Activated naive CD8-positive, alpha-beta T cell treated with anti-CD3 and anti-CD28 coated beads, Interleukin-2, amount 10 ng/mL, durations not matched to agents 7 days and 5 days (primary cell): Measurements from ENCODE around the gene LDLRAD3. TPM values are rescaled to one million over a fixed set of nuclear protein-coding genes. Genes with fewer than 3 reads are reported as not detected.

Experiments used
- ATAC-seq: fragments of 150-1000 bp; cut with Tn5 transposase; one replicate; pipeline ENCODE4 v1.10.0; 2021; ENCODE audit warnings: low read depth, moderate library complexity
- POLR2A ChIA-PET: fragments of 350-600 bp; sonication (Branson Sonifier 250); formaldehyde crosslinking; loops from one replicate; lab custom pipeline; 2021; ENCODE audit warnings: antibody characterized with exemption; lab: Charles Lee
- DNase-seq: peaks from one replicate; pipeline ENCODE4 v3.0.0; 2021
- H3K27ac Mint-ChIP-seq: one replicate; pipeline ENCODE4 v1.8.0; 2022; ENCODE audit warnings: mild to moderate bottlenecking, mixed read lengths
- H3K27me3 Mint-ChIP-seq: one replicate; pipeline ENCODE4 v1.8.0; 2022; ENCODE audit warnings: mild to moderate bottlenecking, moderate library complexity, mixed read lengths
- H3K36me3 Mint-ChIP-seq: one replicate; pipeline ENCODE4 v1.8.0; 2021; ENCODE audit warnings: mild to moderate bottlenecking, mixed read lengths
- H3K4me1 Mint-ChIP-seq: one replicate; pipeline ENCODE4 v1.8.0; 2021; ENCODE audit warnings: mixed read lengths
- H3K4me3 Mint-ChIP-seq: one replicate; pipeline ENCODE4 v1.8.0; 2022; ENCODE audit warnings: mild to moderate bottlenecking, moderate library complexity, mixed read lengths
- H3K9me3 Mint-ChIP-seq: one replicate; pipeline ENCODE4 v1.8.0; 2021; ENCODE audit warnings: mixed read lengths
- total RNA-seq, 2 experiments: library from RNA; stranded (reverse); gene quantifications; one replicate each; pipeline ENCODE4 v1.2.3, GENCODE V29; 2021

The LDLRAD3 gene
- total RNA-seq, 2 experiments from 2014 or later, result 0.09 TPM; not detected in 1

GRCh38 chr11:36142879-36143278, 199.0 kb downstream of the LDLRAD3 start:
- ATAC-seq (no peak), DNase-seq (no peak)
- no peaks in the 10 kb centered on the region for H3K9me3 Mint-ChIP-seq
- H3K4me1 Mint-ChIP-seq, result no peaks in the 10 kb centered on the region
- POLR2A ChIA-PET, result no interaction called here
- no peaks in the 10 kb centered on the region for H3K27me3 Mint-ChIP-seq
- H3K27ac Mint-ChIP-seq, result no peak overlapping the region
- H3K4me3 Mint-ChIP-seq, result no peak overlapping the region
- no peaks in the 10 kb centered on the region for H3K36me3 Mint-ChIP-seq

- peaks cover under 1% of the 10 kb centered on the region for H3K27me3 Mint-ChIP-seq
- no peak for DNase-seq
Measured at GRCh38 chr11:36146437-36146836, 202.6 kb downstream of the LDLRAD3 start.

GRCh38 chr11:36147491-36147890, 203.6 kb downstream of the LDLRAD3 start:
- DNase-seq (no peak), ATAC-seq (no peak)
- POLR2A ChIA-PET, result no interaction called here
- no peak overlapping the region for H3K27ac Mint-ChIP-seq
- H3K9me3 Mint-ChIP-seq, result no peaks in the 10 kb centered on the region
- peaks cover 4% of the 10 kb centered on the region for H3K4me1 Mint-ChIP-seq
- no peaks in the 10 kb centered on the region for H3K36me3 Mint-ChIP-seq
- peaks cover 3% of the 10 kb centered on the region for H3K27me3 Mint-ChIP-seq
- H3K4me3 Mint-ChIP-seq, result no peak overlapping the region

More at GRCh38 chr11:36146437-36146836, 202.6 kb downstream of the LDLRAD3 start:
- H3K4me3 Mint-ChIP-seq, result no peak overlapping the region
- no peak overlapping the region for H3K27ac Mint-ChIP-seq
- no peaks in the 10 kb centered on the region for H3K36me3 Mint-ChIP-seq
- peaks cover 4% of the 10 kb centered on the region for H3K4me1 Mint-ChIP-seq
- POLR2A ChIA-PET, result no interaction called here
- no peaks in the 10 kb centered on the region for H3K9me3 Mint-ChIP-seq
- ATAC-seq, result no peak

- Mint-ChIP-seq H3K27ac (no peak overlapping the region), H3K9me3 (no peaks in the 10 kb centered on the region), H3K4me1 (peaks cover 4% of the 10 kb centered on the region), H3K27me3 (peaks cover 3% of the 10 kb centered on the region), H3K4me3 (no peak overlapping the region), H3K36me3 (no peaks in the 10 kb centered on the region)
- POLR2A ChIA-PET, result no interaction called here
- ATAC-seq (no peak), DNase-seq (no peak)
Measured at GRCh38 chr11:36148701-36149100, 204.8 kb downstream of the LDLRAD3 start.

- DNase-seq (no peak), ATAC-seq (peak; percentile 47)
- POLR2A ChIA-PET, result no interaction called here
- H3K4me3 Mint-ChIP-seq, result no peak overlapping the region
- peaks cover 3% of the 10 kb centered on the region for H3K27me3 Mint-ChIP-seq
- H3K36me3 Mint-ChIP-seq, result no peaks in the 10 kb centered on the region
- H3K4me1 Mint-ChIP-seq, result peaks cover 4% of the 10 kb centered on the region
- H3K27ac Mint-ChIP-seq, result no peak overlapping the region
- no peaks in the 10 kb centered on the region for H3K9me3 Mint-ChIP-seq
Measured at GRCh38 chr11:36149538-36150242, 205.8 kb downstream of the LDLRAD3 start.

- Mint-ChIP-seq H3K4me3 (no peak overlapping the region), H3K9me3 (no peaks in the 10 kb centered on the region), H3K27ac (no peak overlapping the region), H3K4me1 (peaks cover 4% of the 10 kb centered on the region), H3K27me3 (peaks cover 3% of the 10 kb centered on the region), H3K36me3 (no peaks in the 10 kb centered on the region)
- no peak for ATAC-seq
- DNase-seq, result no peak
- POLR2A ChIA-PET, result no interaction called here
Measured at GRCh38 chr11:36150986-36151385, 207.1 kb downstream of the LDLRAD3 start.

GRCh38 chr11:36151933-36152580, 208.2 kb downstream of the LDLRAD3 start:
- H3K27ac Mint-ChIP-seq, result no peak overlapping the region
- no peaks in the 10 kb centered on the region for H3K36me3 Mint-ChIP-seq
- H3K4me1 Mint-ChIP-seq, result peaks cover 4% of the 10 kb centered on the region
- ATAC-seq, result no peak
- peaks cover 5% of the 10 kb centered on the region for H3K27me3 Mint-ChIP-seq
- DNase-seq, result no peak
- no peak overlapping the region for H3K4me3 Mint-ChIP-seq
- POLR2A ChIA-PET, result no interaction called here
- no peaks in the 10 kb centered on the region for H3K9me3 Mint-ChIP-seq

- DNase-seq, result no peak
- POLR2A ChIA-PET, result no interaction called here
Measured at GRCh38 chr11:36153551-36153950, 209.7 kb downstream of the LDLRAD3 start.

GRCh38 chr11:36155124-36155561, 211.3 kb downstream of the LDLRAD3 start:
- no peak overlapping the region for H3K27ac Mint-ChIP-seq

More at GRCh38 chr11:36153551-36153950, 209.7 kb downstream of the LDLRAD3 start:
- no peak for ATAC-seq
- Mint-ChIP-seq H3K27me3 (peaks cover 8% of the 10 kb centered on the region), H3K4me1 (peaks cover 4% of the 10 kb centered on the region), H3K4me3 (no peak overlapping the region), H3K36me3 (no peaks in the 10 kb centered on the region), H3K27ac (no peak overlapping the region), H3K9me3 (no peaks in the 10 kb centered on the region)

GRCh38 chr11:36155770-36156160, 211.9 kb downstream of the LDLRAD3 start:
- H3K27me3 Mint-ChIP-seq, result peaks cover 14% of the 10 kb centered on the region
- no peaks in the 10 kb centered on the region for H3K9me3 Mint-ChIP-seq
- no peak for DNase-seq
- no peaks in the 10 kb centered on the region for H3K4me1 Mint-ChIP-seq
- H3K27ac Mint-ChIP-seq, result no peak overlapping the region
- no peak overlapping the region for H3K4me3 Mint-ChIP-seq
- POLR2A ChIA-PET, result no interaction called here
- ATAC-seq, result no peak
- H3K36me3 Mint-ChIP-seq, result no peaks in the 10 kb centered on the region

More at GRCh38 chr11:36155124-36155561, 211.3 kb downstream of the LDLRAD3 start:
- Mint-ChIP-seq H3K4me1 (no peaks in the 10 kb centered on the region), H3K9me3 (no peaks in the 10 kb centered on the region), H3K36me3 (no peaks in the 10 kb centered on the region), H3K4me3 (no peak overlapping the region), H3K27me3 (peaks cover 14% of the 10 kb centered on the region)
- ATAC-seq (no peak), DNase-seq (no peak)
- POLR2A ChIA-PET, result no interaction called here

GRCh38 chr11:36156161-36156816, 212.4 kb downstream of the LDLRAD3 start:
- no peak for ATAC-seq
- Mint-ChIP-seq H3K9me3 (no peaks in the 10 kb centered on the region), H3K4me3 (no peak overlapping the region), H3K27ac (no peak overlapping the region), H3K27me3 (peaks cover 14% of the 10 kb centered on the region), H3K4me1 (no peaks in the 10 kb centered on the region), H3K36me3 (no peaks in the 10 kb centered on the region)
- no peak for DNase-seq
- POLR2A ChIA-PET, result no interaction called here

- Mint-ChIP-seq H3K27me3 (peaks cover 11% of the 10 kb centered on the region), H3K36me3 (no peaks in the 10 kb centered on the region), H3K9me3 (no peaks in the 10 kb centered on the region), H3K27ac (no peak overlapping the region), H3K4me3 (no peak overlapping the region), H3K4me1 (no peaks in the 10 kb centered on the region)
- no peak for ATAC-seq
- DNase-seq, result no peak
- POLR2A ChIA-PET, result no interaction called here
Measured at GRCh38 chr11:36156817-36157519, 213.1 kb downstream of the LDLRAD3 start.

GRCh38 chr11:36160091-36160490, 216.2 kb downstream of the LDLRAD3 start:
- H3K27ac Mint-ChIP-seq, result no peak overlapping the region
- no peaks in the 10 kb centered on the region for H3K9me3 Mint-ChIP-seq
- peaks cover 17% of the 10 kb centered on the region for H3K27me3 Mint-ChIP-seq
- POLR2A ChIA-PET, result no interaction called here
- no peak for DNase-seq
- no peaks in the 10 kb centered on the region for H3K36me3 Mint-ChIP-seq
- no peaks in the 10 kb centered on the region for H3K4me1 Mint-ChIP-seq
- H3K4me3 Mint-ChIP-seq, result no peak overlapping the region
- ATAC-seq, result no peak
